Measurements from ENCODE around the gene HMOX1. TPM values are rescaled to one million over a fixed set of nuclear protein-coding genes. Genes with fewer than 3 reads are reported as not detected.

Gene HMOX1
- 10 to 100 TPM; 31.0 to 50.3 TPM for total RNA-seq

- no peaks in the 10 kb centered on the region for H3K9me3 ChIP-seq
- intact Hi-C loops (cut with DNase I) = no loop called here
- H3K27ac ChIP-seq = peak within 1 kb of the TSS; percentile 80
- H3K27me3 ChIP-seq = no peaks in the 10 kb centered on the region
- peak within 1 kb of the TSS; percentile 46 for H3K4me3 ChIP-seq
- peak within 1 kb of the TSS; percentile 72 to 81 for H3K9ac ChIP-seq (ENCODE audit: low read depth in 2 of 2, low read length in 2 of 2)
- peaks cover 9% of the 10 kb centered on the region for H3K4me1 ChIP-seq
- H3K36me3 ChIP-seq = no peaks in the 10 kb centered on the region
- peak; percentile 94 for DNase-seq
- TF ChIP-seq, protein P1, sequence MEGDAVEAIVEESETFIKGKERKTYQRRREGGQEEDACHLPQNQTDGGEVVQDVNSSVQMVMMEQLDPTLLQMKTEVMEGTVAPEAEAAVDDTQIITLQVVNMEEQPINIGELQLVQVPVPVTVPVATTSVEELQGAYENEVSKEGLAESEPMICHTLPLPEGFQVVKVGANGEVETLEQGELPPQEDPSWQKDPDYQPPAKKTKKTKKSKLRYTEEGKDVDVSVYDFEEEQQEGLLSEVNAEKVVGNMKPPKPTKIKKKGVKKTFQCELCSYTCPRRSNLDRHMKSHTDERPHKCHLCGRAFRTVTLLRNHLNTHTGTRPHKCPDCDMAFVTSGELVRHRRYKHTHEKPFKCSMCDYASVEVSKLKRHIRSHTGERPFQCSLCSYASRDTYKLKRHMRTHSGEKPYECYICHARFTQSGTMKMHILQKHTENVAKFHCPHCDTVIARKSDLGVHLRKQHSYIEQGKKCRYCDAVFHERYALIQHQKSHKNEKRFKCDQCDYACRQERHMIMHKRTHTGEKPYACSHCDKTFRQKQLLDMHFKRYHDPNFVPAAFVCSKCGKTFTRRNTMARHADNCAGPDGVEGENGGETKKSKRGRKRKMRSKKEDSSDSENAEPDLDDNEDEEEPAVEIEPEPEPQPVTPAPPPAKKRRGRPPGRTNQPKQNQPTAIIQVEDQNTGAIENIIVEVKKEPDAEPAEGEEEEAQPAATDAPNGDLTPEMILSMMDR (IDR thresholded peaks at IDR 0.05) = no peak
Measured at GRCh38 chr22:35380537-35381423, at the start of gene HMOX1. Gene HMOX1 (plus strand): TSS chr22:35381096. CDS start chr22:35381174, 78 bp downstream.

- H3K9ac ChIP-seq (ENCODE audit: low read depth in 2 of 2, low read length in 2 of 2) = no peak overlapping the region
- H3K27me3 ChIP-seq = no peaks in the 10 kb centered on the region
- intact Hi-C loops (cut with DNase I) = no loop called here
- TF ChIP-seq, protein P1 (IDR thresholded peaks at IDR 0.05) = no peak
- H3K36me3 ChIP-seq = peaks cover 14% of the 10 kb centered on the region
- H3K27ac ChIP-seq = no peak overlapping the region
- DNase-seq = no peak
- no peaks in the 10 kb centered on the region for H3K4me1 ChIP-seq
- no peak overlapping the region for H3K4me3 ChIP-seq
- H3K9me3 ChIP-seq = no peaks in the 10 kb centered on the region
Measured at GRCh38 chr22:35332278-35332677, 48.6 kb upstream of the HMOX1 start.

DNA sequence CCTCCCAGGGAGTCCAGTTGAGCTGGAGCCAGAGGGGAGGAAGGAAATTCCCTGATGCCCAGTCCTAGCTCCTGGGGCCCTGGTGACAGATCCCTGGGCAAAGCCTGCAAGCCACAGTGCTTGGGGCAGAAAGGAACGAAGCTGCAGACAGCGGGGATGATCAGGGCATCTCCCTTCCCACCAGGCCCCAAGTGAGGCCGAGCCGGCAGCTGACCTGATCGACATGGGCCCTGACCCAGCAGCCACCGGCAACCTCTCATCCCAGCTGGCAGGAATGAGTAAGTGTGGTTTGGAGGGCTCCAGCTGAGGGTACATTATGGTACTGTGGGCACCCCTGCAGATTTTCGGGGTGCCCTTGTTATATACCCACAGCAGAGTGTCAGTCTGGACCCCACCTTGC lies 47.7 kb upstream of the HMOX1 start:
- TF ChIP-seq, protein P1 (IDR thresholded peaks at IDR 0.05) = no peak
- no peak overlapping the region for H3K9ac ChIP-seq (ENCODE audit: low read depth in 2 of 2, low read length in 2 of 2)
- no peak overlapping the region for H3K4me3 ChIP-seq
- no peak for DNase-seq
- H3K27me3 ChIP-seq = no peaks in the 10 kb centered on the region
- H3K4me1 ChIP-seq = no peaks in the 10 kb centered on the region
- no peaks in the 10 kb centered on the region for H3K9me3 ChIP-seq
- intact Hi-C loops (cut with DNase I) = no loop called here
- peaks cover 14% of the 10 kb centered on the region for H3K36me3 ChIP-seq
- no peak overlapping the region for H3K27ac ChIP-seq

GRCh38 chr22:35334004-35334403 lies 46.9 kb upstream of the HMOX1 start:
- Histone ChIP-seq H3K27ac (no peak overlapping the region), H3K27me3 (no peaks in the 10 kb centered on the region), H3K4me1 (no peaks in the 10 kb centered on the region), H3K36me3 (peaks cover 14% of the 10 kb centered on the region), H3K9me3 (no peaks in the 10 kb centered on the region), H3K9ac (ENCODE audit: low read depth in 2 of 2, low read length in 2 of 2) (no peak overlapping the region), H3K4me3 (no peak overlapping the region)
- DNase-seq = no peak
- TF ChIP-seq, protein P1 (IDR thresholded peaks at IDR 0.05) = no peak
- intact Hi-C loops (cut with DNase I) = no loop called here

DNA sequence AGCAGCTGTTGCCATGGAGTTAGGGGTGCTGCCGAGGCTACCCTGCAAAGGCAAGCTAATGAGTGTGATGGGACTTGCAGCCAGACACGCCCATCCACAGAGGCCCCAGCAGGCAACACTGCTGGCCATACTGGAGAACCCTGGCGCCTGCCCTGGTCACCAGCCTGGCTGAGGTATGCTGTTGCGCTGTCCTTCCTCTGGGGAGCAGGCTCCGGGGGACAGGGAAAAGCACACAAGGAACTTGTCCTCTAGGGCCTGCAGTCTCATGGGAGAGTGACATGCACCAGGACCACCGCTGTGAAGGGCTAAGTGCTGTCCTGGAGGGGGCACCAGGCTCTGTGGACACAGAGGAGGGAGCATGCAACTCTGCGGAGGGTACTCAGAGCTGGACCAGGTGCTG lies 45.4 kb upstream of the HMOX1 start:
- DNase-seq = no peak
- TF ChIP-seq, protein P1 (IDR thresholded peaks at IDR 0.05) = no peak
- intact Hi-C loops (cut with DNase I) = no loop called here
- H3K9me3 ChIP-seq = no peaks in the 10 kb centered on the region
- no peak overlapping the region for H3K27ac ChIP-seq
- H3K9ac ChIP-seq (ENCODE audit: low read depth in 2 of 2, low read length in 2 of 2) = no peak overlapping the region
- H3K4me3 ChIP-seq = no peak overlapping the region
- no peaks in the 10 kb centered on the region for H3K27me3 ChIP-seq
- peaks cover 14% of the 10 kb centered on the region for H3K36me3 ChIP-seq
- H3K4me1 ChIP-seq = no peaks in the 10 kb centered on the region
